Measurements from ENCODE around the gene FLAD1. TPM values are rescaled to one million over a fixed set of nuclear protein-coding genes. Genes with fewer than 3 reads are reported as not detected.

Gene FLAD1
- total and polyA plus RNA-seq, 2 donors (not counting 3 experiments of a cell fraction or from before 2014, with no cell fraction given), result 42.2 to 59.1 TPM

- intact Hi-C loops (cut with micrococcal nuclease) (loop anchor here (10.0 kb wide), 1 partner anchor 494 kb away; no protein-coding TSS in a partner anchor), dilution Hi-C loops (cut with MboI; ENCODE audit: extremely low pct_ligation_motif_present, low sequenced_read_pairs) (no loop called here)
- FAIRE-seq, result no peak
- Histone ChIP-seq H3K36me3 (ENCODE audit: control insufficient read depth in 2 of 2, extremely low read depth in 1 of 2, insufficient read depth in 2 of 2, low read length in 2 of 2) (no peaks in the 10 kb centered on the region), H3K4me3 (replicated peaks in 1 of 3; ENCODE audit: insufficient read depth in 1 of 3, low read depth in 1 of 3, low read length in 3 of 3) (no peak overlapping the region), H3K9me3 (replicated peaks; ENCODE audit: control insufficient read depth, insufficient read depth, low read length) (no peaks in the 10 kb centered on the region), H3K4me2 (ENCODE audit: insufficient read depth, low read length) (no peak overlapping the region), H4K20me1 (replicated peaks; ENCODE audit: control insufficient read depth, extremely low read depth, insufficient read depth, low read length) (no peaks in the 10 kb centered on the region), H3K79me2 (ENCODE audit: control insufficient read depth, insufficient read depth, low read length) (peaks cover 41% of the 10 kb centered on the region), H3K4me1 (ENCODE audit: control insufficient read depth, extremely low read depth, insufficient read depth, low read length) (peaks cover 13% of the 10 kb centered on the region), H3K27me3 (ENCODE audit: control insufficient read depth in 2 of 2, insufficient read depth in 2 of 2, low read length in 2 of 2) (no peaks in the 10 kb centered on the region), H3K27ac (ENCODE audit: insufficient read depth, low read depth, low read length) (no peak overlapping the region), H3K9me1 (replicated peaks; ENCODE audit: control insufficient read depth, extremely low read depth, insufficient read depth, low read length) (no peaks in the 10 kb centered on the region), H2AFZ (ENCODE audit: low read depth, low read length) (no peak overlapping the region), H3K9ac (replicated peaks; ENCODE audit: extremely low read depth, insufficient read depth, low read length) (no peak overlapping the region)
- CTCF ChIA-PET, result interaction anchor here (1.3 to 2.2 kb wide), 2 partner anchors 10 to 23 kb away, joined by 4 to 7 read pairs; partner anchors contain the start of gene PBXIP1
- POLR2A ChIA-PET, result no interaction called here
- no peak for TF ChIP-seq MAX (IDR thresholded peaks at IDR 0.05; ENCODE audit: insufficient read depth, insufficient read length)
- no peak for TF ChIP-seq EZH2 (IDR thresholded peaks at IDR 0.05; ENCODE audit: borderline replicate concordance, low read depth, low read length, severe bottlenecking)
- no peak for TF ChIP-seq GATA2 (IDR thresholded peaks at IDR 0.05; ENCODE audit: insufficient read depth, insufficient read length, low read depth, low read length)
- no peak for TF ChIP-seq FOS (IDR thresholded peaks at IDR 0.05; ENCODE audit: borderline replicate concordance, insufficient read depth, low read length)
- no peak for TF ChIP-seq MYC (IDR thresholded peaks at IDR 0.05; ENCODE audit: low read depth, low read length)
- TF ChIP-seq JUN (IDR thresholded peaks at IDR 0.05; ENCODE audit: borderline replicate concordance, insufficient read depth, insufficient read length, low read depth), result no peak
- TF ChIP-seq CTCF (IDR thresholded peaks at IDR 0.05; ENCODE audit: extremely low read depth in 1 of 2, insufficient read depth in 1 of 2, low read depth in 1 of 2, low read length in 2 of 2), result no peak
- no peak for TF ChIP-seq POLR2A (IDR thresholded peaks at IDR 0.05; ENCODE audit: low read depth, low read length)
- no peak for TF ChIP-seq POLR2AphosphoS5 (IDR thresholded peaks at IDR 0.05; ENCODE audit: insufficient read depth, low read depth, low read length)
- DNase-seq (ENCODE audit: low read depth, low spot score), result no peak
- no TSS peak for BruUV-seq (replicated peaks)
Observed at GRCh38 chr1:154978360-154978759, 4.8 kb upstream of the FLAD1 start.
